ENCODE data around the gene HDGFL1.

The HDGFL1 gene

GRCh38 chr6:22621028-22621427 lies 51.7 kb downstream of the HDGFL1 start:
- TF ChIP-seq POLR2AphosphoS5 (IDR thresholded peaks at IDR 0.05; ENCODE audit: low read depth, low read length) (no peak), SIN3A (IDR thresholded peaks at IDR 0.05; ENCODE audit: borderline replicate concordance, insufficient read depth, low read length) (no peak), TAF1 (IDR thresholded peaks at IDR 0.05; ENCODE audit: borderline replicate concordance, insufficient read depth, low read length) (no peak), FOXP2 (optimal IDR thresholded peaks at IDR 0.05; ENCODE audit: borderline replicate concordance, extremely low read depth, extremely low read length, insufficient read depth) (no peak), REST (IDR thresholded peaks at IDR 0.05; ENCODE audit: insufficient read depth in 1 of 2, low read depth in 2 of 2, low read length in 2 of 2) (no peak)

All from PFSK-1 (cell line).